K562 (cell line): ENCODE results near the gene RNF17. TPM values are rescaled to one million over a fixed set of nuclear protein-coding genes. Genes with fewer than 3 reads are reported as not detected.

Experiments
- ATAC-seq: fragments of 200-7000 bp; cut with Tn5 transposase; 3 replicates; pipeline ENCODE4 v1.9.1; 2020; ENCODE audit warnings: moderate library complexity
- BruUV-seq: library from RNA; stranded (reverse); fragments of 400-500 nt; replicated peaks from 2 replicates; lab custom pipeline; 2021; lab: Mats Ljungman, UMichigan
- CTCF ChIA-PET: fragments of 300-600 bp; formaldehyde crosslinking; extraction: SDS; loops from one replicate; lab custom pipeline; 2021; ENCODE audit warnings: low intra/inter-chr PET ratio; lab: Yijun Ruan, JAX
- POLR2A ChIA-PET: fragments of 300-600, 350-650 bp; sonication (Branson Sonifier 250); formaldehyde crosslinking; extraction: SDS; loops from one replicate; lab custom pipeline; 2021; ENCODE audit warnings: antibody characterized with exemption, inconsistent platforms; lab: Yijun Ruan, JAX
- DNase-seq, 4 experiments: peaks; one replicate each; pipeline versions ENCODE4 v3.0.0 to v3.0.0-alpha.2; 2011 to 2018; ENCODE audit warnings: low spot score in 3 of 4, mixed read lengths in 3 of 4; ENCODE audit errors: extremely low read depth in 1 of 4
- FAIRE-seq: peaks from 2 replicates; lab custom pipeline; 2011; peaks lifted over from hg19 to GRCh38; lab: Jason Lieb, UNC
- H2AFZ ChIP-seq: 2 replicates; pipeline ENCODE4 v1.6.0; 2011; ENCODE audit warnings: low read depth, low read length, control low read depth, inconsistent platforms
- H3K27ac ChIP-seq: fragments of 200-600 bp; 3 replicates; pipeline ENCODE4 v1.8.0; 2011; ENCODE audit warnings: low read depth, mild to moderate bottlenecking, control low read depth, inconsistent platforms, low read length, moderate library complexity, mixed read lengths; ENCODE audit errors: extremely low read depth
- H3K27me3 ChIP-seq, 2 experiments: fragments of 300-600 bp in 1 of 2; 2 replicates in 1 of 2; 3 replicates in 1 of 2; pipeline versions ENCODE4 v1.6.0 to v1.8.0; 2011; ENCODE audit warnings: inconsistent platforms in 2 of 2, low read length in 2 of 2, mild to moderate bottlenecking in 1 of 2, mixed read lengths in 1 of 2, moderate library complexity in 1 of 2; ENCODE audit not compliant: control insufficient read depth in 2 of 2, insufficient read depth in 2 of 2
- H3K36me3 ChIP-seq: fragments of 300-600 bp; 3 replicates; pipeline ENCODE4 v1.8.0; 2011; ENCODE audit warnings: mild to moderate bottlenecking, low read length, inconsistent platforms; ENCODE audit not compliant: control insufficient read depth, insufficient read depth
- H3K4me1 ChIP-seq, 2 experiments: fragments of 200-600 bp in 1 of 2; replicated peaks in 1 of 2; 2 replicates in 1 of 2; 3 replicates in 1 of 2; pipeline versions ENCODE4 v1.5.1 to v1.8.0; 2011; ENCODE audit warnings: inconsistent platforms in 2 of 2, low read length in 2 of 2, mild to moderate bottlenecking in 1 of 2, mixed read lengths in 1 of 2, moderate library complexity in 1 of 2; ENCODE audit not compliant: control insufficient read depth in 2 of 2, insufficient read depth in 2 of 2
- H3K4me2 ChIP-seq: 2 replicates; pipeline ENCODE4 v1.6.1; 2011; ENCODE audit warnings: low read length, control low read depth, inconsistent platforms, mixed read lengths; ENCODE audit not compliant: insufficient read depth
- H3K4me3 ChIP-seq: fragments of 200-600 bp; sonication (generic), shearing (Covaris generic); 2 replicates; pipeline ENCODE4 v1.5.1; 2016; ENCODE audit warnings: control low read depth, inconsistent platforms
- H3K79me2 ChIP-seq: fragments of 200-600 bp; 3 replicates; pipeline ENCODE4 v1.8.0; 2011; ENCODE audit warnings: low read length, inconsistent platforms; ENCODE audit not compliant: control insufficient read depth, insufficient read depth
- H3K9ac ChIP-seq, 2 experiments: 2 replicates each; pipeline versions ENCODE4 v1.6.0 to v1.6.1; 2011; ENCODE audit warnings: low read depth in 2 of 2, low read length in 2 of 2, control low read depth in 1 of 2, inconsistent platforms in 1 of 2, mild to moderate bottlenecking in 1 of 2, mixed read lengths in 1 of 2; ENCODE audit not compliant: insufficient read depth in 1 of 2
- H3K9me1 ChIP-seq: one replicate; pipeline ENCODE4 v1.6.0; 2011; ENCODE audit warnings: inconsistent platforms, mild to moderate bottlenecking, low read length, moderate library complexity; ENCODE audit not compliant: control insufficient read depth, insufficient read depth
- H3K9me3 ChIP-seq: replicated peaks from 2 replicates; pipeline ENCODE4 v1.5.1; 2011; ENCODE audit warnings: low read depth, low read length, inconsistent platforms; ENCODE audit not compliant: control insufficient read depth, insufficient read depth
- H4K20me1 ChIP-seq: replicated peaks from 2 replicates; pipeline ENCODE4 v1.6.1; 2011; ENCODE audit warnings: low read length, inconsistent platforms, mixed read lengths; ENCODE audit not compliant: control insufficient read depth, insufficient read depth
- ERF ChIP-seq: fragments of 450-650 bp; formaldehyde crosslinking; IDR thresholded peaks from 2 replicates; pipeline ENCODE4 v1.4.0; 2020; ENCODE audit warnings: mild to moderate bottlenecking, mixed read lengths
- FOS ChIP-seq: IDR thresholded peaks from 3 replicates; pipeline ENCODE4 v1.6.1; 2011; ENCODE audit not compliant: insufficient read length; ENCODE audit errors: extremely low read depth
- GTF2A2 ChIP-seq: IDR thresholded peaks from 2 replicates; pipeline ENCODE4 v1.6.1; 2016; ENCODE audit warnings: mild to moderate bottlenecking, missing genetic modification characterization, missing compliant biosample characterization
- RBBP5 ChIP-seq: fragments of 200-600 bp; sonication (generic); IDR thresholded peaks from 2 replicates; pipeline ENCODE4 v1.6.1; 2012; ENCODE audit warnings: borderline replicate concordance, mild to moderate bottlenecking, low read length, control low read depth, inconsistent platforms; ENCODE audit not compliant: insufficient read depth, poor library complexity, severe bottlenecking
- SLC30A9 ChIP-seq: fragments of 250-450 bp; sonication (Bioruptor Pico); IDR thresholded peaks from 2 replicates; pipeline ENCODE4 v1.8.0; 2022; ENCODE audit warnings: mild to moderate bottlenecking, moderate library complexity
- SMARCC2 ChIP-seq: fragments of 450-650 bp; IDR thresholded peaks from 2 replicates; pipeline ENCODE4 v1.6.1; 2017; ENCODE audit warnings: antibody characterized with exemption, moderate library complexity, mild to moderate bottlenecking, low read depth
- SNRNP70 ChIP-seq: fragments of 200-400 bp; formaldehyde crosslinking; optimal IDR thresholded peaks from 2 replicates; pipeline ENCODE3; 2017; ENCODE audit warnings: low read depth, low read length
- TRIM28 ChIP-seq: fragments of 450-650 bp; IDR thresholded peaks from 2 replicates; pipeline ENCODE4 v1.6.1; 2017
- ZNF324 ChIP-seq: fragments of 250-450 bp; sonication (Bioruptor Pico); IDR thresholded peaks from 2 replicates; pipeline ENCODE4 v1.4.0; 2020; ENCODE audit warnings: mild to moderate bottlenecking
- ZNF444 ChIP-seq: fragments of 250-450 bp; sonication (Bioruptor Pico); IDR thresholded peaks from 2 replicates; pipeline ENCODE4 v1.4.0; 2020; ENCODE audit warnings: mild to moderate bottlenecking, moderate library complexity
- ZNF561 ChIP-seq: fragments of 450-650 bp; formaldehyde crosslinking; conservative IDR thresholded peaks from 2 replicates; pipeline ENCODE4 v1.4.0; 2020; ENCODE audit warnings: mild to moderate bottlenecking, moderate library complexity
- WGBS: fragments of 100-300 bp; shearing (Covaris generic); methylation state at CpG from one replicate; pipeline ENCODE4 v1.1.6; 2016; ENCODE audit warnings: low coverage, mixed read lengths; ENCODE audit not compliant: insufficient coverage; ENCODE audit errors: missing lambda C conversion rate; 5-methylcytosine and 5-hydroxymethylcytosine counted together
- in situ Hi-C: fragments of 300-500 bp; cut with MboI; formaldehyde crosslinking; loops from 4 replicates; pipeline ENCODE4 v1.15.0; 2018; ENCODE audit warnings: inconsistent platforms, mixed read lengths
- intact Hi-C: fragments of 100-400 bp; cut with micrococcal nuclease; formaldehyde crosslinking; loops from 2 replicates; pipeline ENCODE4 v1.14.2; 2022
- polyA plus RNA-seq, 8 experiments: library from polyadenylated mRNA; depleted of rRNA in 4 of 8; stranded (reverse) in 5 of 8; unstranded in 3 of 8; fragments of >200 nt; fragmentation: Nextera tagmentation in 2 of 8; fragmentation: Illumina TruSeq in 1 of 8; extraction: Ambion mirVana in 2 of 8; extraction: Trizol in 1 of 8; gene quantifications; 2 replicates each; pipeline versions ENCODE4 v1.2.1 to v1.2.3, GENCODE V29; 2011 to 2014; ENCODE audit warnings: inconsistent platforms in 1 of 8, missing spikeins in 1 of 8
- total RNA-seq, 7 experiments: library from RNA; depleted of rRNA in 6 of 7; stranded (reverse); fragments of >200 nt in 6 of 7; fragmentation: Illumina TruSeq in 2 of 7; extraction: Trizol in 2 of 7; gene quantifications; 2 replicates each; pipeline versions ENCODE4 v1.2.1 to v1.2.3, GENCODE V29; 2011 to 2021; ENCODE audit warnings: low replicate concordance in 1 of 7
- TF ChIP-seq, protein P1 (sequence below): fragments of 250-450 bp; sonication (Bioruptor Pico); IDR thresholded peaks from 2 replicates; pipeline ENCODE4 v1.9.0; 2021; ENCODE audit warnings: mild to moderate bottlenecking, inconsistent platforms
- TF ChIP-seq, protein P2 (sequence below): sonication (generic); formaldehyde crosslinking; IDR thresholded peaks from 2 replicates; pipeline ENCODE4 v1.8.0; 2022; ENCODE audit warnings: mild to moderate bottlenecking, missing genetic modification reagents
- TF ChIP-seq, protein P3 (sequence below): sonication (generic); formaldehyde crosslinking; IDR thresholded peaks from 2 replicates; pipeline ENCODE4 v1.8.0; 2022; ENCODE audit warnings: missing genetic modification reagents, mild to moderate bottlenecking, borderline replicate concordance
- TF ChIP-seq, protein P4 (sequence below), 2 experiments: fragments of 450-650 bp in 1 of 2; IDR thresholded peaks; 2 replicates each; pipeline ENCODE4 v1.6.1; 2011 to 2017; ENCODE audit warnings: low read depth in 2 of 2, antibody characterized with exemption in 1 of 2, borderline replicate concordance in 1 of 2, low read length in 1 of 2, mild to moderate bottlenecking in 1 of 2, mixed read lengths in 1 of 2; ENCODE audit not compliant: control insufficient read depth in 1 of 2

The RNF17 gene
- total and polyA plus RNA-seq, 9 of the 15 experiments (the other 6 are each of a cell fraction or from before 2014, with no cell fraction given): 0.11 to 0.90 (median 0.58) TPM

DNA sequence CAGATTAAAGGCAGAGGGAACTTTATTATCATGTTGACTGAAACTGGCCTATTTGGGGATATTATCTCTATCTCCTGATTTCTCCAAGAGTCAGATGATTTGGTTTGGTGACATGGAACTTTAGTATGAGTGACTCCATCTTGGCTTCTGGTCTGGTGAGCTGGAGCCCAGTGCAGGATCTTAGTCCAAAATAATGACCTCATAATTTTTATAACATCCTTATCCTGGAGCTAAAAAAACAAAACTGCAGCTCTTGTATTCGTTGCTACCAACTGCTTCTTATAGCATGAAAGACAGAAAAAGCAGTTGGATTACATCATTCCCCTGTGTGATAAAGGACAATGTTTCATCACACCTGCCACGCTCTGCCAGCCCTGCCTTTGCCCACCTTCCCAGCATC is 39.3 kb upstream of the RNF17 start:
- no peaks in the 10 kb centered on the region for H3K36me3 ChIP-seq
- FAIRE-seq (no peak), ATAC-seq (no peak), DNase-seq (no peak)
- BruUV-seq: no TSS peak
- no peak overlapping the region for H2AFZ ChIP-seq
- no peaks in the 10 kb centered on the region for H3K9me3 ChIP-seq
- no peaks in the 10 kb centered on the region for H3K9me1 ChIP-seq
- no peak overlapping the region for H3K4me3 ChIP-seq
- no peaks in the 10 kb centered on the region for H3K4me1 ChIP-seq
- peaks cover 0 to 15% of the 10 kb centered on the region in 2 experiments; a peak in 2 of 5 replicates for H3K27me3 ChIP-seq
- no peaks in the 10 kb centered on the region for H3K79me2 ChIP-seq
- ChIA-PET POLR2A (interaction anchor here (1.1 kb wide), 1 partner anchor 23 kb away, joined by 5 read pairs; no protein-coding TSS in a partner anchor), CTCF (no interaction called here)
- H3K4me2 ChIP-seq: no peak overlapping the region
- WGBS: 0% methylated on average over 2 of the region's 2 CpGs
- intact Hi-C loops: no loop called here
- H4K20me1 ChIP-seq: no peaks in the 10 kb centered on the region
- H3K27ac ChIP-seq: no peak overlapping the region
- TF ChIP-seq ZNF444: no peak
- no peak for TF ChIP-seq RBBP5
- TF ChIP-seq ERF: no peak
- TF ChIP-seq ZNF324 (CRISPR knock-in tag): no peak
- no peak for TF ChIP-seq ZNF561 (CRISPR knock-in tag)
- TF ChIP-seq SNRNP70: no peak
- TF ChIP-seq FOS: no peak
- TF ChIP-seq GTF2A2 (tag): no peak
- TF ChIP-seq, protein P1, sequence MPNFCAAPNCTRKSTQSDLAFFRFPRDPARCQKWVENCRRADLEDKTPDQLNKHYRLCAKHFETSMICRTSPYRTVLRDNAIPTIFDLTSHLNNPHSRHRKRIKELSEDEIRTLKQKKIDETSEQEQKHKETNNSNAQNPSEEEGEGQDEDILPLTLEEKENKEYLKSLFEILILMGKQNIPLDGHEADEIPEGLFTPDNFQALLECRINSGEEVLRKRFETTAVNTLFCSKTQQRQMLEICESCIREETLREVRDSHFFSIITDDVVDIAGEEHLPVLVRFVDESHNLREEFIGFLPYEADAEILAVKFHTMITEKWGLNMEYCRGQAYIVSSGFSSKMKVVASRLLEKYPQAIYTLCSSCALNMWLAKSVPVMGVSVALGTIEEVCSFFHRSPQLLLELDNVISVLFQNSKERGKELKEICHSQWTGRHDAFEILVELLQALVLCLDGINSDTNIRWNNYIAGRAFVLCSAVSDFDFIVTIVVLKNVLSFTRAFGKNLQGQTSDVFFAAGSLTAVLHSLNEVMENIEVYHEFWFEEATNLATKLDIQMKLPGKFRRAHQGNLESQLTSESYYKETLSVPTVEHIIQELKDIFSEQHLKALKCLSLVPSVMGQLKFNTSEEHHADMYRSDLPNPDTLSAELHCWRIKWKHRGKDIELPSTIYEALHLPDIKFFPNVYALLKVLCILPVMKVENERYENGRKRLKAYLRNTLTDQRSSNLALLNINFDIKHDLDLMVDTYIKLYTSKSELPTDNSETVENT (CRISPR knock-in tag): no peak
- TF ChIP-seq, protein P2, sequence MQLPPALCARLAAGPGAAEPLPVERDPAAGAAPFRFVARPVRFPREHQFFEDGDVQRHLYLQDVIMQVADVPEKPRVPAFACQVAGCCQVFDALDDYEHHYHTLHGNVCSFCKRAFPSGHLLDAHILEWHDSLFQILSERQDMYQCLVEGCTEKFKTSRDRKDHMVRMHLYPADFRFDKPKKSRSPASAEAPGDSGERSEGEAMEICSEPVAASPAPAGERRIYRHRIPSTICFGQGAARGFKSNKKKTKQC (CRISPR knock-in tag): no peak
- no peak for TF ChIP-seq SMARCC2
- no peak for TF ChIP-seq TRIM28
- no peak for TF ChIP-seq SLC30A9 (CRISPR knock-in tag)
- TF ChIP-seq, protein P3, sequence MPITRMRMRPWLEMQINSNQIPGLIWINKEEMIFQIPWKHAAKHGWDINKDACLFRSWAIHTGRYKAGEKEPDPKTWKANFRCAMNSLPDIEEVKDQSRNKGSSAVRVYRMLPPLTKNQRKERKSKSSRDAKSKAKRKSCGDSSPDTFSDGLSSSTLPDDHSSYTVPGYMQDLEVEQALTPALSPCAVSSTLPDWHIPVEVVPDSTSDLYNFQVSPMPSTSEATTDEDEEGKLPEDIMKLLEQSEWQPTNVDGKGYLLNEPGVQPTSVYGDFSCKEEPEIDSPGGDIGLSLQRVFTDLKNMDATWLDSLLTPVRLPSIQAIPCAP (CRISPR knock-in tag): no peak
- TF ChIP-seq, protein P4, sequence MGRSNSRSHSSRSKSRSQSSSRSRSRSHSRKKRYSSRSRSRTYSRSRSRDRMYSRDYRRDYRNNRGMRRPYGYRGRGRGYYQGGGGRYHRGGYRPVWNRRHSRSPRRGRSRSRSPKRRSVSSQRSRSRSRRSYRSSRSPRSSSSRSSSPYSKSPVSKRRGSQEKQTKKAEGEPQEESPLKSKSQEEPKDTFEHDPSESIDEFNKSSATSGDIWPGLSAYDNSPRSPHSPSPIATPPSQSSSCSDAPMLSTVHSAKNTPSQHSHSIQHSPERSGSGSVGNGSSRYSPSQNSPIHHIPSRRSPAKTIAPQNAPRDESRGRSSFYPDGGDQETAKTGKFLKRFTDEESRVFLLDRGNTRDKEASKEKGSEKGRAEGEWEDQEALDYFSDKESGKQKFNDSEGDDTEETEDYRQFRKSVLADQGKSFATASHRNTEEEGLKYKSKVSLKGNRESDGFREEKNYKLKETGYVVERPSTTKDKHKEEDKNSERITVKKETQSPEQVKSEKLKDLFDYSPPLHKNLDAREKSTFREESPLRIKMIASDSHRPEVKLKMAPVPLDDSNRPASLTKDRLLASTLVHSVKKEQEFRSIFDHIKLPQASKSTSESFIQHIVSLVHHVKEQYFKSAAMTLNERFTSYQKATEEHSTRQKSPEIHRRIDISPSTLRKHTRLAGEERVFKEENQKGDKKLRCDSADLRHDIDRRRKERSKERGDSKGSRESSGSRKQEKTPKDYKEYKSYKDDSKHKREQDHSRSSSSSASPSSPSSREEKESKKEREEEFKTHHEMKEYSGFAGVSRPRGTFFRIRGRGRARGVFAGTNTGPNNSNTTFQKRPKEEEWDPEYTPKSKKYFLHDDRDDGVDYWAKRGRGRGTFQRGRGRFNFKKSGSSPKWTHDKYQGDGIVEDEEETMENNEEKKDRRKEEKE (IDR thresholded peaks at IDR 0.05; ENCODE audit: borderline replicate concordance in 1 of 2, control insufficient read depth in 1 of 2, low read depth in 2 of 2, low read length in 1 of 2): no peak
- in situ Hi-C loops: loop anchor here (25.0 kb wide), 1 partner anchor 263 kb away; no protein-coding TSS in a partner anchor
- H3K9ac ChIP-seq: no peak overlapping the region
